Right atrium auricular region (tissue), 2 donors: ENCODE results near the gene GPR152. TPM values are rescaled to one million over a fixed set of nuclear protein-coding genes. Genes with fewer than 3 reads are reported as not detected.

Experiments
- DNase-seq: peaks from one replicate; pipeline ENCODE4 v3.0.0-alpha.2; 2019; ENCODE audit warnings: low spot score
- H3K27ac ChIP-seq, 2 donors: fragments of 200-600 bp; sonication (generic); 1 replicate in 1 of 2; 2 replicates in 1 of 2; pipeline ENCODE4 v1.5.1; 2016 to 2019
- H3K27me3 ChIP-seq, 2 donors: fragments of 200-600 bp; sonication (generic); one replicate each; pipeline versions ENCODE4 v1.5.1 to v1.6.0; 2017 to 2019
- H3K36me3 ChIP-seq: fragments of 200-600 bp; sonication (generic); one replicate; pipeline ENCODE4 v1.5.1; 2016
- H3K4me1 ChIP-seq, 2 donors: fragments of 200-600 bp; sonication (generic); one replicate each; pipeline versions ENCODE4 v1.5.1 to v1.6.0; 2017 to 2019
- H3K4me3 ChIP-seq, 2 donors: fragments of 200-600 bp; sonication (generic); 1 replicate in 1 of 2; 2 replicates in 1 of 2; pipeline ENCODE4 v1.5.1; 2017 to 2019; ENCODE audit warnings: mild to moderate bottlenecking in 1 of 2, moderate library complexity in 1 of 2
- H3K9me3 ChIP-seq, 2 donors: fragments of 200-600 bp; sonication (generic); one replicate each; pipeline ENCODE4 v1.5.1; 2019
- microRNA-seq, 2 donors: library from miRNA; unstranded; fragments of <30 nt; microRNA quantifications; one replicate each; pipeline ENCODE4, GENCODE V29; 2016 to 2017; ENCODE audit warnings: borderline number of aligned reads in 2 of 2, borderline replicate concordance in 1 of 2
- total RNA-seq, 2 donors: library from RNA; depleted of rRNA; stranded (reverse); fragments of >200 nt; gene quantifications; one replicate each; pipeline ENCODE4 v1.1.0, GENCODE V29; 2016
- TF ChIP-seq, protein P1 (sequence below), 2 donors: fragments of 200-600 bp; sonication (generic); IDR thresholded peaks; one replicate each; pipeline ENCODE4 v1.5.1; 2019; ENCODE audit warnings: antibody characterized with exemption in 2 of 2

GPR152 gene
- total RNA-seq, 2 donors from 2014 or later: not detected

GRCh38 chr11:67401495-67402191, 50.9 kb downstream of the GPR152 start, which contains the start of gene PPP1CA:
Gene PPP1CA (minus strand): TSS chr11:67401858. CDS start chr11:67401782, 76 bp downstream.
- no peaks in the 10 kb centered on the region for H3K27me3 ChIP-seq

More at GRCh38 chr11:67401495-67402191, 50.9 kb downstream of the GPR152 start, which contains the start of gene PPP1CA:
- H3K36me3 ChIP-seq: peaks cover 31% of the 10 kb centered on the region
- H3K4me3 ChIP-seq: peak within 1 kb of the TSS; percentile 79 to 93
- TF ChIP-seq, protein P1, sequence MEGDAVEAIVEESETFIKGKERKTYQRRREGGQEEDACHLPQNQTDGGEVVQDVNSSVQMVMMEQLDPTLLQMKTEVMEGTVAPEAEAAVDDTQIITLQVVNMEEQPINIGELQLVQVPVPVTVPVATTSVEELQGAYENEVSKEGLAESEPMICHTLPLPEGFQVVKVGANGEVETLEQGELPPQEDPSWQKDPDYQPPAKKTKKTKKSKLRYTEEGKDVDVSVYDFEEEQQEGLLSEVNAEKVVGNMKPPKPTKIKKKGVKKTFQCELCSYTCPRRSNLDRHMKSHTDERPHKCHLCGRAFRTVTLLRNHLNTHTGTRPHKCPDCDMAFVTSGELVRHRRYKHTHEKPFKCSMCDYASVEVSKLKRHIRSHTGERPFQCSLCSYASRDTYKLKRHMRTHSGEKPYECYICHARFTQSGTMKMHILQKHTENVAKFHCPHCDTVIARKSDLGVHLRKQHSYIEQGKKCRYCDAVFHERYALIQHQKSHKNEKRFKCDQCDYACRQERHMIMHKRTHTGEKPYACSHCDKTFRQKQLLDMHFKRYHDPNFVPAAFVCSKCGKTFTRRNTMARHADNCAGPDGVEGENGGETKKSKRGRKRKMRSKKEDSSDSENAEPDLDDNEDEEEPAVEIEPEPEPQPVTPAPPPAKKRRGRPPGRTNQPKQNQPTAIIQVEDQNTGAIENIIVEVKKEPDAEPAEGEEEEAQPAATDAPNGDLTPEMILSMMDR (IDR thresholded peaks at IDR 0.05): peak; percentile 61 to 79
- H3K27ac ChIP-seq: peak within 1 kb of the TSS; percentile 95
- no peaks in the 10 kb centered on the region for H3K9me3 ChIP-seq
- peak; percentile 90 for DNase-seq
- H3K4me1 ChIP-seq: peaks cover 0 to 36% of the 10 kb centered on the region in 2 donors

Small RNA genes within 50 kb of the gene (microRNA-seq; reads per million reads assigned to microRNA genes)
- gene MIR6752: 0 reads per million in 2 donors

Other genes starting within 250 kb of the GPR152 start
- 10 to 100 TPM; 52.7 to 55.9 TPM for gene GRK2, start 186.3 kb downstream of the GPR152 start, total RNA-seq
- gene ANKRD13D, start 163.4 kb downstream of the GPR152 start, total RNA-seq: 10 to 100 TPM; 14.1 to 14.9 TPM
- gene SSH3, start 149.2 kb downstream of the GPR152 start, total RNA-seq: 10 to 100 TPM; 14.7 to 23.6 TPM
- 100 to 1,000 TPM; 115 to 136 TPM for gene POLD4, start 99.2 kb downstream of the GPR152 start, total RNA-seq
- gene CLCF1, start 79.1 kb downstream of the GPR152 start, total RNA-seq: 10 to 100 TPM in 1 of 2 donors, 1 to 10 TPM in 1; 2.7 to 18.0 TPM
- gene RAD9A, start 60.7 kb downstream of the GPR152 start, total RNA-seq: 1 to 10 TPM; 6.2 to 6.5 TPM
- gene PPP1CA, start 50.9 kb downstream of the GPR152 start, total RNA-seq: 100 to 1,000 TPM in 1 of 2 donors, 10 to 100 TPM in 1; 97.8 to 112 TPM
- 1 to 10 TPM in 1 of 2 donors, under 1 TPM in 1; 0.33 to 1.4 TPM for gene TBC1D10C, start 48.6 kb downstream of the GPR152 start, total RNA-seq
- 1 to 10 TPM; 9.7 to 9.9 TPM for gene CARNS1, start 37.1 kb downstream of the GPR152 start, total RNA-seq
- 10 to 100 TPM; 35.5 to 44.6 TPM for gene RPS6KB2, start 24.2 kb downstream of the GPR152 start, total RNA-seq
- gene PTPRCAP, start 15.0 kb downstream of the GPR152 start, total RNA-seq: 1 to 10 TPM; 1.9 to 2.8 TPM
- gene CORO1B, start 9.3 kb downstream of the GPR152 start, total RNA-seq: 10 to 100 TPM; 16.0 to 25.5 TPM
- gene CABP4, start 2.6 kb upstream of the GPR152 start, total RNA-seq: 1 to 10 TPM in 1 of 2 donors, not detected in 1; 1.3 TPM
- gene TMEM134, start 16.5 kb upstream of the GPR152 start, total RNA-seq: 100 to 1,000 TPM in 1 of 2 donors, 10 to 100 TPM in 1; 74.4 to 140 TPM
- gene AIP, start 30.3 kb upstream of the GPR152 start, total RNA-seq: 10 to 100 TPM; 49.2 to 78.0 TPM
- gene PITPNM1, start 52.6 kb upstream of the GPR152 start, total RNA-seq: 10 to 100 TPM; 10.7 to 30.7 TPM
- 10 to 100 TPM; 49.1 to 70.0 TPM for gene CDK2AP2, start 55.4 kb upstream of the GPR152 start, total RNA-seq
- gene CABP2, start 70.7 kb upstream of the GPR152 start, total RNA-seq: not detected
- 100 to 1,000 TPM; 249 to 944 TPM for gene GSTP1, start 131.1 kb upstream of the GPR152 start, total RNA-seq
- gene NDUFV1, start 154.2 kb upstream of the GPR152 start, total RNA-seq: 100 to 1,000 TPM; 424 to 522 TPM
- gene NUDT8, start 177.2 kb upstream of the GPR152 start, total RNA-seq: 10 to 100 TPM; 29.8 to 78.6 TPM
- gene TBX10, start 187.0 kb upstream of the GPR152 start, total RNA-seq: not detected
- not detected for gene ACY3, start 198.0 kb upstream of the GPR152 start, total RNA-seq
- not detected for gene ALDH3B2, start 221.9 kb upstream of the GPR152 start, total RNA-seq